H9 (cell line): ENCODE data around the gene SGTA. TPM values are rescaled to one million over a fixed set of nuclear protein-coding genes. Genes with fewer than 3 reads are reported as not detected.

Source experiments
- DNase-seq: peaks from one replicate; pipeline ENCODE4 v3.0.0-alpha.2; 2017
- H2AFZ ChIP-seq: one replicate; pipeline ENCODE4 v1.6.1; 2013; ENCODE audit warnings: mild to moderate bottlenecking, low read length, control low read depth, moderate library complexity
- H2AK5ac ChIP-seq: 2 replicates; pipeline ENCODE4 v1.6.1; 2013; ENCODE audit warnings: low read length, control low read depth, mixed read lengths; ENCODE audit not compliant: insufficient read length
- H2BK120ac ChIP-seq: one replicate; pipeline ENCODE4 v1.6.1; 2013; ENCODE audit warnings: low read depth, mild to moderate bottlenecking, low read length, control low read depth, inconsistent platforms; ENCODE audit not compliant: poor library complexity, severe bottlenecking
- H2BK12ac ChIP-seq: 2 replicates; pipeline ENCODE4 v1.6.1; 2013; ENCODE audit warnings: low read length, control low read depth, mixed read lengths, low read depth; ENCODE audit not compliant: insufficient read length
- H2BK15ac ChIP-seq: 2 replicates; pipeline ENCODE4 v1.6.1; 2013; ENCODE audit warnings: low read depth, low read length, control low read depth
- H2BK20ac ChIP-seq: one replicate; pipeline ENCODE4 v1.6.1; 2013; ENCODE audit warnings: low read depth, mild to moderate bottlenecking, low read length, control low read depth, inconsistent platforms; ENCODE audit not compliant: poor library complexity, severe bottlenecking
- H2BK5ac ChIP-seq: 2 replicates; pipeline ENCODE4 v1.6.1; 2013; ENCODE audit warnings: low read length, control low read depth, mixed read lengths; ENCODE audit not compliant: insufficient read length
- H3K14ac ChIP-seq: 2 replicates; pipeline ENCODE4 v1.6.1; 2013; ENCODE audit warnings: low read length, control low read depth; ENCODE audit not compliant: insufficient read depth
- H3K18ac ChIP-seq: 2 replicates; pipeline ENCODE4 v1.6.1; 2013; ENCODE audit warnings: low read depth, mild to moderate bottlenecking, mixed read lengths, low read length, control low read depth; ENCODE audit not compliant: insufficient read length
- H3K23ac ChIP-seq: 2 replicates; pipeline ENCODE4 v1.6.1; 2013; ENCODE audit warnings: low read length, control low read depth, mixed read lengths, low read depth; ENCODE audit not compliant: insufficient read length
- H3K23me2 ChIP-seq: 2 replicates; pipeline ENCODE4 v1.6.1; 2013; ENCODE audit warnings: low read depth, mild to moderate bottlenecking, mixed read lengths, low read length, control low read depth; ENCODE audit not compliant: insufficient read length, poor library complexity, severe bottlenecking
- H3K27ac ChIP-seq: 2 replicates; pipeline ENCODE4 v1.5.1; 2013; ENCODE audit warnings: low read length, control low read depth, mixed read lengths, low read depth; ENCODE audit not compliant: insufficient read length
- H3K27me3 ChIP-seq: 2 replicates; pipeline ENCODE4 v1.6.1; 2013; ENCODE audit warnings: low read length, control low read depth, inconsistent platforms; ENCODE audit not compliant: insufficient read depth
- H3K4ac ChIP-seq: 2 replicates; pipeline ENCODE4 v1.6.1; 2013; ENCODE audit warnings: low read depth, mild to moderate bottlenecking, control low read depth, inconsistent platforms, low read length, moderate library complexity
- H3K4me1 ChIP-seq: 2 replicates; pipeline ENCODE4 v1.6.1; 2013; ENCODE audit warnings: low read length, control low read depth, inconsistent platforms; ENCODE audit not compliant: insufficient read depth
- H3K4me2 ChIP-seq: 2 replicates; pipeline ENCODE4 v1.6.1; 2013; ENCODE audit warnings: low read length, control low read depth, mixed read lengths; ENCODE audit not compliant: insufficient read length, insufficient read depth
- H3K56ac ChIP-seq: 2 replicates; pipeline ENCODE4 v1.6.1; 2013; ENCODE audit warnings: low read depth, mild to moderate bottlenecking, mixed read lengths, low read length, control low read depth; ENCODE audit not compliant: insufficient read length
- H3K79me1 ChIP-seq: 2 replicates; pipeline ENCODE4 v1.6.1; 2013; ENCODE audit warnings: low read depth, mild to moderate bottlenecking, moderate library complexity, low read length, control low read depth, inconsistent platforms; ENCODE audit not compliant: insufficient read depth, poor library complexity, severe bottlenecking
- H3K79me2 ChIP-seq: 2 replicates; pipeline ENCODE4 v1.6.1; 2013; ENCODE audit warnings: low read length, control low read depth, inconsistent platforms; ENCODE audit not compliant: insufficient read depth
- H3K9ac ChIP-seq: 2 replicates; pipeline ENCODE4 v1.6.1; 2013; ENCODE audit warnings: low read length, control low read depth, mixed read lengths; ENCODE audit not compliant: insufficient read length; ENCODE audit errors: extremely low read depth
- H3K9me3 ChIP-seq: one replicate; pipeline ENCODE4 v1.6.1; 2013; ENCODE audit warnings: low read depth, low read length, inconsistent platforms; ENCODE audit not compliant: control insufficient read depth
- H3T11ph ChIP-seq: one replicate; pipeline ENCODE4 v1.6.1; 2013; ENCODE audit warnings: mild to moderate bottlenecking, low read length, control low read depth, inconsistent platforms
- H4K20me1 ChIP-seq: one replicate; pipeline ENCODE4 v1.6.1; 2013; ENCODE audit not compliant: control insufficient read depth, insufficient read length, insufficient read depth
- H4K5ac ChIP-seq: 2 replicates; pipeline ENCODE4 v1.6.1; 2013; ENCODE audit warnings: low read depth, mild to moderate bottlenecking, mixed read lengths, low read length, control low read depth; ENCODE audit not compliant: insufficient read length
- H4K8ac ChIP-seq: replicated peaks from 2 replicates; pipeline ENCODE4 v1.6.1; 2013; ENCODE audit warnings: low read length, control low read depth, mixed read lengths, low read depth; ENCODE audit not compliant: insufficient read length
- H4K91ac ChIP-seq: 2 replicates; pipeline ENCODE4 v1.6.1; 2013; ENCODE audit warnings: low read depth, mild to moderate bottlenecking, moderate library complexity, mixed read lengths, low read length, control low read depth; ENCODE audit not compliant: insufficient read length
- H3K27ac Mint-ChIP-seq, 3 experiments: 2 replicates in 2 of 3; 3 replicates in 1 of 3; pipeline ENCODE4 v1.8.0; 2020 to 2021; ENCODE audit warnings: mixed read lengths in 3 of 3, mild to moderate bottlenecking in 1 of 3, moderate library complexity in 1 of 3
- H3K27me3 Mint-ChIP-seq: 2 replicates; pipeline ENCODE4 v1.8.0; 2021; ENCODE audit warnings: low read depth, mild to moderate bottlenecking, moderate library complexity, mixed read lengths
- H3K36me3 Mint-ChIP-seq, 3 experiments: 2 replicates in 2 of 3; 3 replicates in 1 of 3; pipeline ENCODE4 v1.8.0; 2020 to 2021; ENCODE audit warnings: low read depth in 3 of 3, mixed read lengths in 3 of 3; ENCODE audit not compliant: insufficient read depth in 1 of 3
- H3K4me1 Mint-ChIP-seq, 2 experiments: 2 replicates each; pipeline ENCODE4 v1.8.0; 2020; ENCODE audit warnings: mixed read lengths in 2 of 2
- H3K4me3 Mint-ChIP-seq, 2 experiments: 2 replicates in 1 of 2; 3 replicates in 1 of 2; pipeline ENCODE4 v1.8.0; 2020 to 2021; ENCODE audit warnings: mild to moderate bottlenecking in 2 of 2, mixed read lengths in 2 of 2, moderate library complexity in 1 of 2
- H3K9me3 Mint-ChIP-seq, 2 experiments: 2 replicates in 1 of 2; 3 replicates in 1 of 2; pipeline ENCODE4 v1.8.0; 2020; ENCODE audit warnings: mild to moderate bottlenecking in 2 of 2, mixed read lengths in 2 of 2, moderate library complexity in 1 of 2
- CTCF ChIP-seq: fragments of 200-600 bp; sonication (generic); conservative IDR thresholded peaks from 3 replicates; pipeline ENCODE4 v1.8.0; 2021; ENCODE audit warnings: antibody characterized with exemption, mild to moderate bottlenecking
- WGBS: extraction: QIAGEN DNeasy Blood & Tissue Kit; methylation state at CpG from one replicate; pipeline ENCODE4 v1.1.7; 2013; ENCODE audit warnings: missing lambda C conversion rate, low lambda C conversion rate, mixed read lengths; ENCODE audit not compliant: insufficient read length; ENCODE audit errors: extremely low coverage; 5-methylcytosine and 5-hydroxymethylcytosine counted together
- total RNA-seq: library from RNA; stranded (reverse); gene quantifications from 2 replicates; pipeline ENCODE4 v1.2.1, GENCODE V29; 2021

Gene SGTA
- total RNA-seq, 1 experiment from 2014 or later: 102 TPM

GRCh38 chr19:2755811-2756210 is 27.3 kb downstream of the SGTA start:
- Histone ChIP-seq H3K9me3 (no peaks in the 10 kb centered on the region), H4K8ac (no peak overlapping the region), H4K5ac (no peak overlapping the region), H3K4ac (no peak overlapping the region), H3K27ac (no peak overlapping the region), H2BK5ac (no peak overlapping the region), H3K14ac (no peak overlapping the region), H3K56ac (no peak overlapping the region), H2AFZ (no peak overlapping the region), H4K20me1 (no peaks in the 10 kb centered on the region), H2AK5ac (no peak overlapping the region), H3K23ac (no peak overlapping the region), H3K23me2 (no peaks in the 10 kb centered on the region), H3K4me2 (no peak overlapping the region), H3K27me3 (no peaks in the 10 kb centered on the region), H3T11ph (no peak overlapping the region), H3K79me1 (no peaks in the 10 kb centered on the region), H3K4me1 (no peaks in the 10 kb centered on the region), H2BK20ac (no peak overlapping the region), H2BK12ac (no peak overlapping the region), H3K79me2 (no peaks in the 10 kb centered on the region), H2BK15ac (no peak overlapping the region), H2BK120ac (no peak overlapping the region), H3K18ac (no peak overlapping the region), H4K91ac (no peak overlapping the region), H3K9ac (no peak overlapping the region)
- no peaks in the 10 kb centered on the region for H3K9me3 Mint-ChIP-seq
- no peaks in the 10 kb centered on the region for H3K4me1 Mint-ChIP-seq
- H3K36me3 Mint-ChIP-seq: peaks cover 13 to 65% (median 50%) of the 10 kb centered on the region in 3 experiments; a peak in 6 of 7 replicates
- no CpG with 5 or more reads among the region's 16 CpGs for WGBS
- peak overlapping the region in 1 of 3 experiments; percentile 42; a peak in 1 of 7 replicates for H3K27ac Mint-ChIP-seq
- H3K27me3 Mint-ChIP-seq: peaks cover 2% of the 10 kb centered on the region; the same call in 1 of the 2 replicates
- DNase-seq: no peak
- no peak for TF ChIP-seq CTCF
- H3K4me3 Mint-ChIP-seq: no peak overlapping the region
